Fibroblast of the aortic adventitia (primary cell): Measurements from ENCODE around the gene HDAC8. TPM values are rescaled to one million over a fixed set of nuclear protein-coding genes. Genes with fewer than 3 reads are reported as not detected.
A peak's percentile ranks its signal among the peaks of the same experiment; 100 is the strongest.
"Not testable (repeated sequence)": the region's sequence is repeated elsewhere in the genome, so short reads cannot be mapped to it uniquely, and the experiment has no call there.

ENCODE experiments used
- DNase-seq: peaks from one replicate; pipeline ENCODE4 v3.0.0-alpha.2; 2010; ENCODE audit warnings: low read depth
- H3K4me3 ChIP-seq: 2 replicates; pipeline ENCODE4 v1.5.1; 2011; ENCODE audit warnings: low read depth, mild to moderate bottlenecking, control low read depth, low read length, moderate library complexity
- CTCF ChIP-seq: IDR thresholded peaks from 2 replicates; pipeline ENCODE4 v1.5.1; 2011; ENCODE audit warnings: mild to moderate bottlenecking, low read length, control low read depth, inconsistent platforms; ENCODE audit not compliant: insufficient read depth
- total RNA-seq: library from RNA; depleted of rRNA; stranded (reverse); fragments of >200 nt; gene quantifications from 2 replicates; pipeline ENCODE4 v1.2.3, GENCODE V29; 2012; ENCODE audit warnings: low replicate concordance

HDAC8 gene
- total RNA-seq, 1 donor, result 18.9 TPM

- H3K4me3 ChIP-seq, result no peak overlapping the region
- DNase-seq, result no peak
Observed at GRCh38 chrX:72421797-72422196, 150.8 kb downstream of the HDAC8 start.

GRCh38 chrX:72409993-72410392 lies 162.7 kb downstream of the HDAC8 start:
- TF ChIP-seq CTCF, result no peak
- no peak for DNase-seq
- no peak overlapping the region for H3K4me3 ChIP-seq

More at GRCh38 chrX:72421797-72422196, 150.8 kb downstream of the HDAC8 start:
- no peak for TF ChIP-seq CTCF

- no peak overlapping the region for H3K4me3 ChIP-seq
- DNase-seq, result no peak
- TF ChIP-seq CTCF, result no peak
Observed at GRCh38 chrX:72408885-72409284, 163.8 kb downstream of the HDAC8 start.

- not testable (repeated sequence) for H3K4me3 ChIP-seq, DNase-seq
Observed at GRCh38 chrX:72405136-72405535, 167.5 kb downstream of the HDAC8 start.

GRCh38 chrX:72402614-72403013 lies 170.0 kb downstream of the HDAC8 start:
- no peak for DNase-seq
- no peak for TF ChIP-seq CTCF
- no peak overlapping the region for H3K4me3 ChIP-seq

GRCh38 chrX:72399816-72400215 lies 172.8 kb downstream of the HDAC8 start:
- no peak for DNase-seq
- TF ChIP-seq CTCF, result no peak
- no peak overlapping the region for H3K4me3 ChIP-seq

GRCh38 chrX:72396117-72396516 lies 176.5 kb downstream of the HDAC8 start:
- no peak for DNase-seq
- TF ChIP-seq CTCF, result no peak
- H3K4me3 ChIP-seq, result no peak overlapping the region

GRCh38 chrX:72395237-72395636 lies 177.4 kb downstream of the HDAC8 start:
- no peak for TF ChIP-seq CTCF
- no peak overlapping the region for H3K4me3 ChIP-seq
- peak; percentile 14 for DNase-seq
